AML-193 (cell line): Measurements from ENCODE around the gene TP53BP2.

Experiments
- DNase-seq, 2 experiments: peaks; one replicate each; lab custom pipeline; 2025; lab: John Stamatoyannopoulos, UW

Gene TP53BP2

DNA sequence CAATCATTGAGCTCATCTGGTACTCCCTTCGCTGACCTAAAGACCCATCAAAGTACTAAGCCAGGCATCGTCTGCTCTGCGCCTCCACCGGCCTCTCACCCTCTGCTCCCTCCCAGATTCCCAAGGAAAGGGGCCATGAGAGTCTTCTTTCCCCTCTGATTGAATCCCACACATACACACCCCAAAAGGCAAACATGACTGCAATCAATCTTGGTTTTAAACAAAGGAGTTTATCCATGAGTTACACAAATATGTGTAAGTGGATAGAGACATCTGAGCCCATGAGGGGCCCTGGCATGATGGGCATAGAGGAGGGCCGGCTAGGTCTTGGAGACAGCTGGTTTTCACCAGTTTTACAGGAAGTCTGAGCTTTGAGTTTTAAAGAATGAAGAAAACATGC lies 82.5 kb downstream of the TP53BP2 start:
- no peak for DNase-seq

DNA sequence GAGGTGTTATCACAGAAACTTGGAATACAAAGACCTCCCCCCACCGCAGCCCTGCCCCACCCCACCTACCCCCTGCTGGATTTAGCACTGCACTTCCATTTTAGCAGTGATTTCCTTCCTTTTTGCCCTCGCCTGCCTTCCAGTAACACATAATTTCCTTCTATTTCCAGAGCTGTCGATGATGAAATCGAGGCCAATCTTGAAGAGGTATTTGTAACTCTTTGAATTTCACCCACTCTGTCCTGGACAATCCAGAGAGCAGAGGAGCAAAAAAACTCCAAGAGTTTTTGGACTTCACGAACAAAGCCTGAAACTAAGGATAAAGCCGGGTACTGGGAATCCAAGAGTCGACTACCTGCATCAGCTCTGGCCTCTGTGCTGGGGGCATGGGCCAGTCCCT lies 84.3 kb downstream of the TP53BP2 start:
- DNase-seq, result no peak

DNA sequence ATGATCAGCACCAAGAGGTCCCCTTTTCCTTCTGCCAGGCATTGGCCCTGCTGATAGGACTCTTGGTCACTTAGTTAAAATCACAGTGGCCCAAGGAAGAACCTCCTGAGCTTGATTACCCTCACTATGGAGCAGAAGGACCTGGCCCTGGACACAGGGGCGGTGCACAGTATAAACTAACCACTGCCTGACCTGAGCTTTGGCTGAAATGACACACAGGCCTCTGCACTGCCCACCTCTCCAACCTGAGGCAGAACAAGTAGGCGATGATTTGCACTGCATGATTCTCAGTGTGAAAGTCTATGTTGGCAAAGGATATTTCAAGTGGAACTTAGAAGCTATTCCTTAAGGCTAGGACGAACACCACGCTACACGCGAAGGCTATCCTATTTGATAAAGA lies 84.9 kb downstream of the TP53BP2 start:
- no peak for DNase-seq

DNA sequence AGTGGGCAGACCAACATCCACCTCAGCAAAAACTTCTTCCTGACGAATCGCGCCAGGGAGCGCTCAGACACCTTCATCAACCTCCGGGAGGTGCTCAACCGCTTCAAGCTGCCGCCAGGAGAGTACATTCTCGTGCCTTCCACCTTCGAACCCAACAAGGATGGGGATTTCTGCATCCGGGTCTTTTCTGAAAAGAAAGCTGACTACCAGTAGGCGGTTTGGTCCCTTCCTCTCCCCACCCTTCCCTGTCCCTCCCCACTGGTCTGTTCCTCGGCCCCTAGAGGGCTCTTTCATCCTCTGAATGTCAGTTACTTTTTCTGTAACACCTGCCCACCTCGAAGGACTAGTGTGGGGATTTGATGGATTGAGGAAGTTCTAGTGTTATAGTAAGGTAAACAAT lies 86.5 kb downstream of the TP53BP2 start:
- DNase-seq, result no peak

DNA sequence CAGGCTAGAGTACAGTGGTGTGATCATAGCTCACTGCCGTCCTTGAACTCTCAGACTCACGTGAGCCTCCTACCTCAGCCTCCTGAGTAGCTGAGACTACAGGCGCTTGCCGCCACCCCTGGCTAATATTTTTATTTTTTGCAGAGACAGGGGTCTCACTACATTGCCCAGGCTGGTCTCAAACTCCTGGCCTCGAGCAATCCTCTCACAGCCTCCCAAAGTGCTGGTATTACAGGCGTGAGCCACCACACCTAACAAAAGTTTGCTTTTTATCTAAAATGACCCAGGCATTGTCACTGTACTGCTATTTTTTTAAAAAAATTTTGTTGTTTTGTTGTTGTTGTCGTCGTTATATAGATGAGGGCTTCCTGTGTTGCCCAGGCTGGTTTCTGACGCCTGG lies 87.0 kb downstream of the TP53BP2 start:
- no peak for DNase-seq

DNA sequence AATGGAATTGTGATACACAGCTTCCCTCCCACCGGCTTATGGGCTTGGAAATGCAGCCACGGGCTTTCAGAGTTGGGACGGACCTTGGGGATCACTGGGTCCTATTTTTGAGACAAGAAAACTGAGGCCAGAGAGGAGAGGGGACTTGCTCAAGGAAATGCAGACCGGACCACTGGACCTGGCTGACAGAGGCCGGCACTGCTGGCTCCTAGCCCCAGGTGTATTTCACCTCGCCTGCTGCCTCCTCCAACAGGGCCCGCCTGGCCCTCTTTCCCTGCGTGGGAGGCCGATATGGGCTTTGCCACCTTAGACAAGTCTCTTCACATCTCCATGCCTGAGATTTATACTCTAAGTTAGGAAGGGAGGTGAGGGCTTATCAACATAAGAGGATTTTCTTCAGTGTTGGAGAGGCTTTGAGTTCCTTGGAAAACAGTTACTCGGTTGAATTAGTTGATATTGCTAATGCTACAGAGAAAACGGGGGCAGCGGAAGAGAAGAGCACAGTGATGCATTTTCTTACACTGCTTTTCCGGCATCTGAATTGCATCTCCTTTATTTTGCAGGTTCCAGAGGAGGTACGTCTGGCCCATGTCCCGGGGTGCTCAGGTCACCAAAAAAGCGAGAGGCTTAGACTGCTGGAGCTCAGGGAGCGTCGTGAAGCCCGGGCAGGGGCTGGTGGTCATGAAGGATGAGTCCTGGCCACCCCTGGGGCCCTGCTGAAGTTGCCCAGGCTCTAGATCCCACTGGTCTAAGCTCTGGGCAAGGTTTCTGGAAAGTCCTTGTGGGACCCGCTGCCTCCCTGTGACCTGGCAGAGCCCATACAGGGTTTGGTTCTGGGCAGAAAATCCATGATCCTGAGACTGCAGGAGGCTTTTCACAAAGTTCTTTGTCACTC lies 88.7 kb downstream of the TP53BP2 start:
- no peak for DNase-seq

- DNase-seq, result no peak
Observed at GRCh38 chr1:223755992-223756775, 89.6 kb downstream of the TP53BP2 start.

DNA sequence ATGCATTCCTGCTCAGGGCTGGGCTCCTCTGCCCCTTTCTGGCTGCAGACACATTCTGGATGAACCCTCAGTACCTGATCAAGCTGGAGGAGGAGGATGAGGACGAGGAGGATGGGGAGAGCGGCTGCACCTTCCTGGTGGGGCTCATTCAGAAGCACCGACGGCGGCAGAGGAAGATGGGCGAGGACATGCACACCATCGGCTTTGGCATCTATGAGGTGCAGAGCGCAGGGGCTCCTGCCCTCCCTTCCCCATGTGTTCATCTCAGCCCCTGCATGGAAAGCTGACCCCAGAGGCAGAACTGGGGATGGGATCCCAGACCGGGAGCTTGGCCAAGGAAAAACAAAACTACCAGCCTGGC lies 90.3 kb downstream of the TP53BP2 start:
- DNase-seq, result no peak

GRCh38 chr1:223754681-223755431 lies 90.9 kb downstream of the TP53BP2 start:
- DNase-seq, result no peak

GRCh38 chr1:223752721-223753515 lies 92.8 kb downstream of the TP53BP2 start:
- DNase-seq, result no peak

- DNase-seq, result no peak
Observed at GRCh38 chr1:223751696-223752095, 94.1 kb downstream of the TP53BP2 start.

- DNase-seq, result no peak
Observed at GRCh38 chr1:223750730-223751570, 94.8 kb downstream of the TP53BP2 start.

- peak in 1 of 2 experiments; percentile 8 for DNase-seq
Observed at GRCh38 chr1:223748773-223749733, 96.7 kb downstream of the TP53BP2 start.

DNA sequence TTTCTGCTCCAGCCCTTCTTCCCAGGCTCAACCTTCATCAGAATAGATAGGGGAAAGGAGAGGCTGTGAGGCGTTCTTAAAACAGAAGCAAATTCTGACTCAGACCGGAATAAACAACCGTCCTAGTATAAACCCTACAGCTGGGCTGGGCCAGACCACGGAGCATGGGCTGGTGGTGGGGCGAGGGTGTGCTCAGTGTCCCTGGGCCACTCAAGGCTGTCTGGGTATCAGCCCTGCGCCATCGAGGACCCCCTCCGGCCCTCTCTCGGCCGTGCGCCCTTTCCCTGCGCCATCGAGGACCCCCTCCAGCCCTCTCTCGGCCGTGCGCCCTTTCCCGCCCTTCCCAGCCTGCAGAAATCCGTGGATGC lies 97.4 kb downstream of the TP53BP2 start:
- DNase-seq, result no peak

DNA sequence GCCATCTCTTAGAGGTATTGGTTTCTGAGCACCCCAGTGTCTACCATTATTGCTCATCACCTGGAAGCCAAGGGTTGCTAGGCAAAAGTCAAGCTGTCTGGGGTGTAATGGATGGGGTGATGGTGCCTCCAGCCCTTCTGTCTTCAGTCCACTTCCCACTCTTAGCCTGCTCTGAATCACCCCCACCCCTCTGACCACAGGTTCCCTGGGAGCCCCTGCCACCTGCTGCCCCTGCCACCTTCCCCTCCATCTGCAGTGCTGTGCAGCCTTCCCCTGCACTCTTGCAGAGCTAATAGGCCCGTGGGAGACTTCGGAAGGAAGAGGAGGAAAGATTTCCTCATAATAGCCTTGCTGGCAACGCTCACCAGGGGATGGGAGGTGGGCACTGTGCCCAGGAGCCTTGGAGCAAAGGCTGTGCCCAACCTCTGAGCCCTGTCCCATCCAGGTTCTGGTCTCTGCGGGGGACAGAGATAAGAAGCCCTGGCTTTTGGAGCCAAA lies 97.9 kb downstream of the TP53BP2 start:
- DNase-seq, result no peak

DNA sequence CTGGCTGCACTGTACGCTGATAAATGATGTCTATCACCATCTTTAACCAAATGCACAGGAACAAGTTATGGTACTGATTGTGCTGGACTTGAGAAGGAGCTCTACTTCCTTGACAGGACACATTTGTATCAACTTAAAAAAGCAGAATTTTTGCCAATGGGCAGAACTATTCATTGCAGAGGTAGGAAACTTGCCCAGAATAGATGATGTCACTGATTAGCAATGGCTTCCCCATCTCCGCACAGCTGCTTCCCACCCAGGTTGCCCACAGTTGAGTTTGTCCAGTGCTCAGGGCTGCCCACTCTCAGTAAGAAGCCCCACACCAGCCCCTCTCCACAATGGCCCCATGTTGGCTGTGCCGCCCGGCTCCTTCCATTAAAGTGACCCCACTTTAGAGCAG lies 100.0 kb downstream of the TP53BP2 start:
- no peak for DNase-seq

- DNase-seq, result no peak
Observed at GRCh38 chr1:223742856-223743517, 102.8 kb downstream of the TP53BP2 start.

DNA sequence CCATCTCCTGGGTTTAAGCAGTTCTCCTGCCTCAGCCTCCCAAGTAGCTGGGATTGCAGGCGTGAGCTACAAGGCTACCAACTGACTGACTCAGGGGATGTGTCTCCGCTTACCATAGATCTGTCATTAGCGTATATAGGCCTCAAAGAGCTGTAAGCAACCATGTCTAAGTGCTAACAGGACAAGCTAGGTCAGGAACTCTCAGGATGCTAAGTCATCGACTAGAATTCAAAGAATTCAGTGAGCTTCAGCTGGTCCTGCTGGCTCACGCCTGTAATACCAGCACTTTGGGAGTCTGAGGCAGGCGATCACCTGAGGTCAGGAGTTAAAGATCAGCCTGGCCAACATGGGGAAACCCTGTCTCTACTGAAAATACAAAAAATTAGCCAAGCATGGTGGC lies 103.9 kb downstream of the TP53BP2 start:
- no peak for DNase-seq
